Measurements from ENCODE around the gene BPGM. TPM values are rescaled to one million over a fixed set of nuclear protein-coding genes. Genes with fewer than 3 reads are reported as not detected.

The BPGM gene
- polyA plus RNA-seq, 1 of the 3 experiments (the other 2 are of a cell fraction): 12.4 TPM

DNA sequence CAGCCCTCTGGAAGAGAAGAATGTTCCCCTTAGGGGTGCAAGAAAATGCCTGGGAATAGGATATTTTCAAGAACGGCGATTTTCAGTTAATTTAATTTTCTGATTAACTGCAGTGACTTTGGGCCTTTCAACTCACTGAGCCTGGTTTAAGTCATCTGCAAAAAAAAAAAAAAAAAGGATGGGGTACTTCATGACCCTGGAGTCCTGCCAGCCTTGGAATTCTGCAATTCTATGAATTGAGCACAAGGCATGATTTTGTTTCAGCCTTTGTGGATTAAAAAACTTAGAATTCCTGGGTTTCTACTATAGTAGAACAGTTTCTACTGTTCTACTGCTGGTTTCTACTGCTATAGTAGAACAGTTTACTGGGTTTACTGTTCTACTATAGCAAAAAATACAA lies 74.5 kb downstream of the BPGM start:
- Histone ChIP-seq H3K27ac (ENCODE audit: low read depth in 2 of 2, low read length in 1 of 2) (peak overlapping the region; percentile 47 to 64; a peak in 3 of 4 replicates), H3K9me3 (no peaks in the 10 kb centered on the region), H4K20me1 (ENCODE audit: insufficient read depth) (no peaks in the 10 kb centered on the region), H3K9me2 (no peaks in the 10 kb centered on the region), H3K4me2 (no peak overlapping the region), H3K79me2 (ENCODE audit: insufficient read depth) (no peaks in the 10 kb centered on the region), H3F3A (replicated peaks; ENCODE audit: insufficient read depth) (peaks cover 3% of the 10 kb centered on the region), H2AFZ (ENCODE audit: low read depth) (no peak overlapping the region), H3K9ac (no peak overlapping the region), H3K4me1 (ENCODE audit: control insufficient read depth in 1 of 2, insufficient read depth in 2 of 2, low read depth in 1 of 2, low read length in 1 of 2) (peaks cover 0 to 9% of the 10 kb centered on the region in 2 experiments; a peak in 2 of 4 replicates), H3K4me3 (ENCODE audit: low read depth in 2 of 2, low read length in 1 of 2) (no peak overlapping the region), H3K36me3 (replicated peaks in 1 of 2; ENCODE audit: control insufficient read depth in 1 of 2, insufficient read depth in 2 of 2, low read length in 1 of 2) (peaks cover 0 to 3% of the 10 kb centered on the region in 2 experiments), H3K27me3 (ENCODE audit: insufficient read depth) (no peaks in the 10 kb centered on the region)
- no peak for DNase-seq
- CTCF ChIA-PET: interaction anchor here (2.2 to 3.6 kb wide), 2 partner anchors 18 to 222 kb away, joined by 6 to 12 read pairs; no protein-coding TSS in a partner anchor
- TF ChIP-seq RCOR1 (IDR thresholded peaks at IDR 0.05; ENCODE audit: low read length) (no peak), ELF1 (IDR thresholded peaks at IDR 0.05) (no peak), TCF12 (IDR thresholded peaks at IDR 0.05) (no peak), FOXJ3 (CRISPR knock-in tag; IDR thresholded peaks at IDR 0.05) (no peak), FOSL2 (IDR thresholded peaks at IDR 0.05; ENCODE audit: borderline replicate concordance, low read depth) (no peak), RXRA (IDR thresholded peaks at IDR 0.05; ENCODE audit: borderline replicate concordance, low read depth) (no peak), JUND (IDR thresholded peaks at IDR 0.05) (no peak), GABPA (IDR thresholded peaks at IDR 0.05; ENCODE audit: low read depth) (no peak), RFX5 (IDR thresholded peaks at IDR 0.05; ENCODE audit: low read length) (no peak), TAF1 (IDR thresholded peaks at IDR 0.05; ENCODE audit: borderline replicate concordance, low read depth, low read length) (no peak), CHD2 (IDR thresholded peaks at IDR 0.05; ENCODE audit: low read length, partially characterized antibody) (no peak), EZH2phosphoT487 (IDR thresholded peaks at IDR 0.05; ENCODE audit: borderline replicate concordance, low read depth) (no peak), MXI1 (IDR thresholded peaks at IDR 0.05; ENCODE audit: low read depth, low read length) (no peak), TEAD4 (IDR thresholded peaks at IDR 0.05; ENCODE audit: borderline replicate concordance, insufficient read depth) (no peak), FOXM1 (IDR thresholded peaks at IDR 0.05; ENCODE audit: low read depth) (no peak)
- TF ChIP-seq, protein P1, sequence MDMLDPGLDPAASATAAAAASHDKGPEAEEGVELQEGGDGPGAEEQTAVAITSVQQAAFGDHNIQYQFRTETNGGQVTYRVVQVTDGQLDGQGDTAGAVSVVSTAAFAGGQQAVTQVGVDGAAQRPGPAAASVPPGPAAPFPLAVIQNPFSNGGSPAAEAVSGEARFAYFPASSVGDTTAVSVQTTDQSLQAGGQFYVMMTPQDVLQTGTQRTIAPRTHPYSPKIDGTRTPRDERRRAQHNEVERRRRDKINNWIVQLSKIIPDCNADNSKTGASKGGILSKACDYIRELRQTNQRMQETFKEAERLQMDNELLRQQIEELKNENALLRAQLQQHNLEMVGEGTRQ (IDR thresholded peaks at IDR 0.05; ENCODE audit: borderline replicate concordance, low read depth, low read length): no peak
- TF ChIP-seq, protein P2, sequence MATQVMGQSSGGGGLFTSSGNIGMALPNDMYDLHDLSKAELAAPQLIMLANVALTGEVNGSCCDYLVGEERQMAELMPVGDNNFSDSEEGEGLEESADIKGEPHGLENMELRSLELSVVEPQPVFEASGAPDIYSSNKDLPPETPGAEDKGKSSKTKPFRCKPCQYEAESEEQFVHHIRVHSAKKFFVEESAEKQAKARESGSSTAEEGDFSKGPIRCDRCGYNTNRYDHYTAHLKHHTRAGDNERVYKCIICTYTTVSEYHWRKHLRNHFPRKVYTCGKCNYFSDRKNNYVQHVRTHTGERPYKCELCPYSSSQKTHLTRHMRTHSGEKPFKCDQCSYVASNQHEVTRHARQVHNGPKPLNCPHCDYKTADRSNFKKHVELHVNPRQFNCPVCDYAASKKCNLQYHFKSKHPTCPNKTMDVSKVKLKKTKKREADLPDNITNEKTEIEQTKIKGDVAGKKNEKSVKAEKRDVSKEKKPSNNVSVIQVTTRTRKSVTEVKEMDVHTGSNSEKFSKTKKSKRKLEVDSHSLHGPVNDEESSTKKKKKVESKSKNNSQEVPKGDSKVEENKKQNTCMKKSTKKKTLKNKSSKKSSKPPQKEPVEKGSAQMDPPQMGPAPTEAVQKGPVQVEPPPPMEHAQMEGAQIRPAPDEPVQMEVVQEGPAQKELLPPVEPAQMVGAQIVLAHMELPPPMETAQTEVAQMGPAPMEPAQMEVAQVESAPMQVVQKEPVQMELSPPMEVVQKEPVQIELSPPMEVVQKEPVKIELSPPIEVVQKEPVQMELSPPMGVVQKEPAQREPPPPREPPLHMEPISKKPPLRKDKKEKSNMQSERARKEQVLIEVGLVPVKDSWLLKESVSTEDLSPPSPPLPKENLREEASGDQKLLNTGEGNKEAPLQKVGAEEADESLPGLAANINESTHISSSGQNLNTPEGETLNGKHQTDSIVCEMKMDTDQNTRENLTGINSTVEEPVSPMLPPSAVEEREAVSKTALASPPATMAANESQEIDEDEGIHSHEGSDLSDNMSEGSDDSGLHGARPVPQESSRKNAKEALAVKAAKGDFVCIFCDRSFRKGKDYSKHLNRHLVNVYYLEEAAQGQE (IDR thresholded peaks at IDR 0.05; ENCODE audit: low read depth, low read length): no peak
- TF ChIP-seq, protein P3, sequence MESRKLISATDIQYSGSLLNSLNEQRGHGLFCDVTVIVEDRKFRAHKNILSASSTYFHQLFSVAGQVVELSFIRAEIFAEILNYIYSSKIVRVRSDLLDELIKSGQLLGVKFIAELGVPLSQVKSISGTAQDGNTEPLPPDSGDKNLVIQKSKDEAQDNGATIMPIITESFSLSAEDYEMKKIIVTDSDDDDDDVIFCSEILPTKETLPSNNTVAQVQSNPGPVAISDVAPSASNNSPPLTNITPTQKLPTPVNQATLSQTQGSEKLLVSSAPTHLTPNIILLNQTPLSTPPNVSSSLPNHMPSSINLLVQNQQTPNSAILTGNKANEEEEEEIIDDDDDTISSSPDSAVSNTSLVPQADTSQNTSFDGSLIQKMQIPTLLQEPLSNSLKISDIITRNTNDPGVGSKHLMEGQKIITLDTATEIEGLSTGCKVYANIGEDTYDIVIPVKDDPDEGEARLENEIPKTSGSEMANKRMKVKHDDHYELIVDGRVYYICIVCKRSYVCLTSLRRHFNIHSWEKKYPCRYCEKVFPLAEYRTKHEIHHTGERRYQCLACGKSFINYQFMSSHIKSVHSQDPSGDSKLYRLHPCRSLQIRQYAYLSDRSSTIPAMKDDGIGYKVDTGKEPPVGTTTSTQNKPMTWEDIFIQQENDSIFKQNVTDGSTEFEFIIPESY (IDR thresholded peaks at IDR 0.05; ENCODE audit: borderline replicate concordance, low read depth): no peak
- TF ChIP-seq, protein P4, sequence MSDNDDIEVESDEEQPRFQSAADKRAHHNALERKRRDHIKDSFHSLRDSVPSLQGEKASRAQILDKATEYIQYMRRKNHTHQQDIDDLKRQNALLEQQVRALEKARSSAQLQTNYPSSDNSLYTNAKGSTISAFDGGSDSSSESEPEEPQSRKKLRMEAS (IDR thresholded peaks at IDR 0.05; ENCODE audit: low read depth): no peak
- TF ChIP-seq, protein P5, sequence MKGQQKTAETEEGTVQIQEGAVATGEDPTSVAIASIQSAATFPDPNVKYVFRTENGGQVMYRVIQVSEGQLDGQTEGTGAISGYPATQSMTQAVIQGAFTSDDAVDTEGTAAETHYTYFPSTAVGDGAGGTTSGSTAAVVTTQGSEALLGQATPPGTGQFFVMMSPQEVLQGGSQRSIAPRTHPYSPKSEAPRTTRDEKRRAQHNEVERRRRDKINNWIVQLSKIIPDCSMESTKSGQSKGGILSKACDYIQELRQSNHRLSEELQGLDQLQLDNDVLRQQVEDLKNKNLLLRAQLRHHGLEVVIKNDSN (IDR thresholded peaks at IDR 0.05; ENCODE audit: borderline replicate concordance, low read depth): no peak
- POLR2A ChIA-PET: no interaction called here
- WGBS (ENCODE audit: low lambda C conversion rate): 42% methylated on average over 2 of the region's 2 CpGs

All from SK-N-SH (cell line).